GM12801 (cell line): ENCODE data around the gene ARL5C.

ENCODE experiments used
- TF ChIP-seq, protein P1 (sequence below): IDR thresholded peaks from one replicate; pipeline ENCODE4 v1.5.1; 2011; ENCODE audit warnings: control low read depth; ENCODE audit not compliant: insufficient read length; ENCODE audit errors: extremely low read depth

ARL5C gene

DNA sequence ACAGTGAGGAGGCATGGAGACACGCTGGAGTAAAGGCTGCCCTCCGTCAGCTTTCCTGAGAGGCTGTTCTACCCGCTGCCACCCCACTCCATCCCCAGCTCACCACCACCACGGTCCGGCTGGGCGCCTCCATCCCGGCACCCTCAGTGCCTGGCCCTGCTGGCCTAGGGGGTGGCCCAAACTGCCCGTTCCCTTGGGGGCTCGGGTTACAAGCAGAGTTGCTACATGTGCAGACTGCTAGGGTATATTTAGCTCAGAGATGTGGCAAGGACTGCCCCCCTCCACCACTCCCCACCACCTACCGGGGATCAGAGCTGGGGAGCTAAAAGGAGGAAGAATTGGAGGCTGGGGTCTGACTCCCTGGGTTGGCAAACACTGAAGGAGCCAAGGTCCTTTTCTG is 27.4 kb upstream of the ARL5C start:
- TF ChIP-seq, protein P1, sequence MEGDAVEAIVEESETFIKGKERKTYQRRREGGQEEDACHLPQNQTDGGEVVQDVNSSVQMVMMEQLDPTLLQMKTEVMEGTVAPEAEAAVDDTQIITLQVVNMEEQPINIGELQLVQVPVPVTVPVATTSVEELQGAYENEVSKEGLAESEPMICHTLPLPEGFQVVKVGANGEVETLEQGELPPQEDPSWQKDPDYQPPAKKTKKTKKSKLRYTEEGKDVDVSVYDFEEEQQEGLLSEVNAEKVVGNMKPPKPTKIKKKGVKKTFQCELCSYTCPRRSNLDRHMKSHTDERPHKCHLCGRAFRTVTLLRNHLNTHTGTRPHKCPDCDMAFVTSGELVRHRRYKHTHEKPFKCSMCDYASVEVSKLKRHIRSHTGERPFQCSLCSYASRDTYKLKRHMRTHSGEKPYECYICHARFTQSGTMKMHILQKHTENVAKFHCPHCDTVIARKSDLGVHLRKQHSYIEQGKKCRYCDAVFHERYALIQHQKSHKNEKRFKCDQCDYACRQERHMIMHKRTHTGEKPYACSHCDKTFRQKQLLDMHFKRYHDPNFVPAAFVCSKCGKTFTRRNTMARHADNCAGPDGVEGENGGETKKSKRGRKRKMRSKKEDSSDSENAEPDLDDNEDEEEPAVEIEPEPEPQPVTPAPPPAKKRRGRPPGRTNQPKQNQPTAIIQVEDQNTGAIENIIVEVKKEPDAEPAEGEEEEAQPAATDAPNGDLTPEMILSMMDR, result no peak

DNA sequence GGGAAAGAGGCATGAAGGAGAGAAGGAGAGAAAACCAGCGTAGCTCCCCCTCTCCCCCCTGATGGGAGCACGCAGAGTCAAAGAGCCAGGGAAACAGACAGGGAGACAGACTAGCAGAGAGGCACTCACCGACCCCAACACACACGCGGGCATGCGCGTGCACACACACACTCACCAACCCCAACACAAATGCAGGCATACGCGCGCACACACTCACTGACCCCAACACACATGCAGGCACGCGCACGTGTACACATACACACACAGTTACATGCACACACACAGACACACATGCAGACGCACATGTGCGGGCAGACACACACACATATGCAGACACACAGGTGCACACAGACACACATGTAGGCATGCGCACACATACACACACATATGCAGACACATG is 26.9 kb upstream of the ARL5C start:
- TF ChIP-seq, protein P1, result no peak

DNA sequence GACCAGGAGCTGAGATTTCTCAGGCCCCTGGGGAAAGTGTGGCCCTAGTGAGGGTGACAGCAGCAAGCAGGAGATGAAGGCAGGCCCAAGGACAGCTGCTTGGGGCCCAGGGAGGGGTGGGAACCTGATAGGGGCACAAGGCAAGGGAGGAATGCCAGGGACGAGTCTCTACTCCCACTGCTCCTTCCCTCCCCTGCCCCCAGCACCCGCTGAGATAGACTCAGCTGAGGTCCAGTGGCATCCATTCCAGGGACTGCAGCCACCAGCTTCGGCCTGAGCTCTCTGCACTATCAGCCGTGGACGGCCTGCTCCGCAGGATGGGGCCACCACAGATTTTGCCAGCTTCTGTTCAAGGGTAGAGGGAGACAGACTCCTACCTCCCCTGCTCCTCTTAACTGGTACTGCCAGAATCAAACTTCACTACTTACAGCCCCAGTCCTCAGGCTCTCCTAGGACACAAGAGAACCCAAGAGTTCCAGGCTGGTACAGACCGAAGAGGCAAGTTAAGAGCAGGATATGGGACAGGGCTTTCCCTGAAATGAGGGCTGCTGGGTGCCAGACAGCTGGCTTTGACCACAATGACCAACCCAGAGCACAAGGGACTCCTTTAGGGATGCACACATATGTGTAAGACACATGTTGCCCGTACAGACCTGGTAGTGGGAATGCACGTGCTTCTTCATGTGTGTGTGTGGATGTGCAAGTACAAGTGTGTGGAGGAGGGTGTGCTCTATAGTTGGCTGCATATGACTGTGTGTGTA is 26.0 kb upstream of the ARL5C start:
- TF ChIP-seq, protein P1, result no peak

DNA sequence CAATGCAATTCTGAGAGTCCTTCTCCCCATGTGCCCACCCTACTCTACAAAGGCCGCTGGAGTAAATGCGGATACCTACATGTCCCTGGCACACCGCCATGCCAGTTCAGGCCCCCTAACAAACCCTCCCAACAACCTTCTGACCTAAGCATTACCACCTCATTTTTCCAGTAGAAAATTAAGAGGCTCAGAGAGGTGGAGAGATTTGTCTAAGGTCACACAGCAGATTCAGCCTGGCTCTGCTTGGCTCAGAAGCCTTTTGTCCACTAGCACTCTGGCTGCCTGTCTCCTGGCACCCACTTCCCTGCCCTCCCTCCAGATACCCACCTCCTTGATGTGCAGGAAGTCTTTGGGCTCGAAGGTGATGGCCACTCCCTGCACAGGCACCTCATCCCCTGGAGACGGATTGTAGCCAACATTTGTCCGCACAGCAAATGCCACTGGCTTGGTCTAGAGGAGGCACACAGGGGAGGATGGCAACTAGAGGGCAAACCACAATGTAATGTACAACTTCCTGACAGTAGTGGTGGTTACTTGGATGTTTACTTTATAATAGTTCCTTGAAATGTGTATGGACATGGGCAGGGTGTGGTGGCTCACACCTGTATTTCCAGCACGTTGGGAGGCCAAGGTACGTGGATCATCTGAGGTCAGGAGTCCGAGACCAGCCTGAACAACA is 21.3 kb upstream of the ARL5C start:
- TF ChIP-seq, protein P1, result no peak

DNA sequence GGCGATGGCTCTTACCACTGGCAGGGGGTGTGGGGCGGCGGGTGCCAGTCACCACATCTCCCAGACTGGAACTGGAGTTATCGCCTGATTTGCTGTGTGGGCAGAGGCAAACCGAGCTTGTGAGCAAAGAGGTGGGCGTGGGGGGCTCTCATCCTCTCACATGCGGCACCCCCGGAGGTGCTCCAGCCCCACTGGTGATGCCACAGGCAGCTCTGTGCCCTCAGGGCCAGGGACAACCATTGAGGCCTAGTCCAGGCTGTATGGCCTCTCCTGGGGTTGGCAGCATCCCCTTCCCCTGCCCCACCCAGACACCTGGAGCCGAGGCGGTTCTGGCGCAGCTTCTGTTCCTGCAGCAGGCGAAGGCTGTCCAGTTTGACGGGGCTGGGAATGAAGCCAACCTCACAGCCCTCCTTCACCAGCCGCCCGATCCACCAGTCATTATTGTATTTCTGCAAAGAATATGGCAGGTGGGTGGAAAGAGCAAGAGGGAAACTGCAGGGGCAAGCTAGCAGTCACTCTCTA is 20.6 kb upstream of the ARL5C start:
- TF ChIP-seq, protein P1, result no peak

DNA sequence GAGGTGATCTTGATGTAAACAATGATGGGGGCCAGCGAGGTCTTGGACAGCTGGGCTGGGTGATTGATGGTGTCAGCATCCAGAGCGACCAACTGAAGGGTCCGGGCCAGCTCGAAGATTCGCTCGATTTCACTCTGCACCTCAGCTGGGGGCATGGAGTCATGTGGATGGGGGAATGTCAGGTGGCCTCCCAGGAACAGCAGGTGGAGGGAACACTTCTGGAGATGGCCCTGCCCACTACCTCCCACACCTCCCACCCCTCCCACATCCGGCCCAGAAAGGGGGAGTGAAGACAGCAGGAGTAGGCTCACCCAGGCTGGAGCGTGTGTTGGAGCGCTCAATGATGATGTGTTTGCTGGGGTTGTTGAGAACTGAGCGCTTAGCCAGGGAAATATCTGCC is 17.8 kb upstream of the ARL5C start:
- TF ChIP-seq, protein P1, result no peak

DNA sequence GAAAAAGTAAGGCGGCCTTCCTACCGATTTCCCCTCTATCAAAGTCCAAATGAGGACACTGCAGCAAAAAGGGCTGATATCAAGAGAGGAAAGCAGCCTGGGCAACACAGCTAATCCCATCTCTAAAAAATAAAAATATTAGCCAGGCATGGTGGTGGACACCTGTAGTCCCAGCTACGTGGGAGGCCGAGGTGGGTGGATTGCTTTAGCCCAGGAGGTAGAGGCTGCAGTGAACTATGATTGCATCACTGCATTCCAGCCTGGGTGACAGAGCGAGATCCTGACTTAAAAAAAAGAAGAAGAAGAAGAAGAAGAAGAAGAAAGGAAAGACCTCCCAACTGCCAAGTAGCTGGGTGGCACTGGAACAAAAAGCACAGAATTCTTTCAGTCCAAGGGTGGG is 17.1 kb upstream of the ARL5C start:
- TF ChIP-seq, protein P1, result no peak
